Stimulated activated CD8-positive, alpha-beta memory T cell treated with anti-CD3 and anti-CD28 coated beads, Interleukin-7, amount 100 ng/mL, for 24 hours (primary cell): ENCODE measurements around the gene LRRC4B.

ENCODE experiments used
- DNase-seq: peaks from one replicate; pipeline ENCODE4 v3.0.0-alpha.2; 2020; ENCODE audit warnings: low read depth

Gene LRRC4B

GRCh38 chr19:50505856-50506611 lies 62.2 kb downstream of the LRRC4B start:
- DNase-seq: no peak

- no peak for DNase-seq
Observed at GRCh38 chr19:50501568-50502475, 66.4 kb downstream of the LRRC4B start.

GRCh38 chr19:50501186-50501567 lies 67.1 kb downstream of the LRRC4B start:
- DNase-seq: no peak

GRCh38 chr19:50500753-50501151 lies 67.5 kb downstream of the LRRC4B start:
- DNase-seq: no peak

- DNase-seq: no peak
Observed at GRCh38 chr19:50500060-50500752, 68.0 kb downstream of the LRRC4B start.

GRCh38 chr19:50498219-50499056 lies 69.8 kb downstream of the LRRC4B start:
- DNase-seq: no peak

- no peak for DNase-seq
Observed at GRCh38 chr19:50497022-50497405, 71.2 kb downstream of the LRRC4B start.

GRCh38 chr19:50496189-50497021 lies 71.8 kb downstream of the LRRC4B start:
- DNase-seq: no peak

- no peak for DNase-seq
Observed at GRCh38 chr19:50495020-50495531, 73.2 kb downstream of the LRRC4B start.

- no peak for DNase-seq
Observed at GRCh38 chr19:50494186-50495019, 73.8 kb downstream of the LRRC4B start.

GRCh38 chr19:50493171-50493570 lies 75.1 kb downstream of the LRRC4B start:
- no peak for DNase-seq

- no peak for DNase-seq
Observed at GRCh38 chr19:50492303-50493052, 75.8 kb downstream of the LRRC4B start.

- DNase-seq: no peak
Observed at GRCh38 chr19:50490991-50491472, 77.2 kb downstream of the LRRC4B start.

- no peak for DNase-seq
Observed at GRCh38 chr19:50490411-50490811, 77.8 kb downstream of the LRRC4B start.

- DNase-seq: no peak
Observed at GRCh38 chr19:50489461-50490011, 78.7 kb downstream of the LRRC4B start.

GRCh38 chr19:50488389-50489194 lies 79.6 kb downstream of the LRRC4B start:
- DNase-seq: no peak

GRCh38 chr19:50486823-50487515 lies 81.3 kb downstream of the LRRC4B start:
- peak; percentile 51 for DNase-seq
